ENCODE measurements around the gene SLC35A5. TPM values are rescaled to one million over a fixed set of nuclear protein-coding genes. Genes with fewer than 3 reads are reported as not detected.

SLC35A5 gene
- total and polyA plus RNA-seq, 2 of the 4 experiments (the other 2 are of a cell fraction), result 19.5 to 25.6 TPM

DNA sequence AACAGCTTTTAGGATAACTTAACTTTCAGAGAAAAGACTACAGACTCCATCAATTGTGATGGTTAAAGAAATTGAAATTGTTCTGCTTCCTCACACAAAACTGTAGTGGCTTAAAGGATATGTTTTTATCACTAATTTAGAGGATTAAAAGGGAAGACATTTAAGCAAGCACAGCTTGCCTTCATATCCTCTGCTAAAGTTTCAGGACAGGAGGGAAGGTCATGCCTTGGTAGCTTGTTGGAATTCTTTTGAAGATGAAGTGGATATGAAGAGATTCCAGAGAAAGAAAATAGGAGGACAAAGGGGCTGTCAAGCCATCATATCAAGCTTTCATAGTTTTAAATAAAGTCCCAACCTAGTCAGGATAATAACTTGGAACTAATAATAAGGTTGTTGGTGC is 46.0 kb downstream of the SLC35A5 start:
- H2BK20ac ChIP-seq (ENCODE audit: low read depth, low read length), result no peak overlapping the region
- no peak overlapping the region for H2BK5ac ChIP-seq (ENCODE audit: low read depth, low read length, poor library complexity, severe bottlenecking)
- H3K36me3 ChIP-seq (ENCODE audit: control insufficient read depth, insufficient read depth, low read length), result peaks cover 30% of the 10 kb centered on the region
- in situ Hi-C loops (cut with MboI; ENCODE audit: low sequenced_read_pairs), result no loop called here
- no peaks in the 10 kb centered on the region for H3K9me3 ChIP-seq (ENCODE audit: control insufficient read depth, insufficient read depth, low read length)
- no peak overlapping the region for H2BK120ac ChIP-seq (ENCODE audit: low read depth, low read length)
- H3K9ac ChIP-seq (ENCODE audit: low read depth, low read length), result no peak overlapping the region
- H4K5ac ChIP-seq (ENCODE audit: low read depth, low read length), result no peak overlapping the region
- no peak overlapping the region for H4K91ac ChIP-seq (ENCODE audit: insufficient read depth, low read depth, low read length)
- ChIA-PET CTCF (interaction anchor here (0.7 kb wide), 1 partner anchor 23 kb away, joined by 5 read pairs; no protein-coding TSS in a partner anchor), POLR2A (ENCODE audit: unreplicated experiment) (no interaction called here)
- no peak overlapping the region for H2AFZ ChIP-seq (replicated peaks; ENCODE audit: low read length, poor library complexity)
- no peak overlapping the region for H3K4ac ChIP-seq (ENCODE audit: low read depth, low read length)
- H3K27ac ChIP-seq (ENCODE audit: insufficient read depth, low read length), result no peak overlapping the region
- no peak overlapping the region for H3K56ac ChIP-seq (ENCODE audit: extremely low read depth, insufficient read depth, low read length)
- no peak overlapping the region for H2BK15ac ChIP-seq (ENCODE audit: low read depth, low read length)
- 0 out of 2 replicates have a peak, but pooled peaks cover 3% of the 10 kb centered on the region for H3K9me1 ChIP-seq (ENCODE audit: insufficient read depth, low read length)
- intact Hi-C loops (cut with micrococcal nuclease), result no loop called here
- peaks cover 3% of the 10 kb centered on the region; the same call in 1 of the 2 replicates for H3K4me1 ChIP-seq (ENCODE audit: control insufficient read depth, insufficient read depth, low read length)
- no peak overlapping the region for H2AK5ac ChIP-seq (ENCODE audit: low read depth, low read length)
- TF ChIP-seq RCOR1 (IDR thresholded peaks at IDR 0.05; ENCODE audit: insufficient replicate concordance, low read length) (no peak), RAD21 (IDR thresholded peaks at IDR 0.05; ENCODE audit: low read length) (no peak), RFX5 (IDR thresholded peaks at IDR 0.05; ENCODE audit: low read depth, low read length) (no peak), BHLHE40 (IDR thresholded peaks at IDR 0.05; ENCODE audit: low read depth, low read length) (no peak), FOS (IDR thresholded peaks at IDR 0.05; ENCODE audit: low read depth, low read length) (no peak), NFE2L2 (IDR thresholded peaks at IDR 0.05; ENCODE audit: low read depth, low read length) (no peak), MAZ (IDR thresholded peaks at IDR 0.05; ENCODE audit: borderline replicate concordance, low read depth, low read length) (no peak), CEBPB (IDR thresholded peaks at IDR 0.05; ENCODE audit: low read depth, low read length) (no peak), CHD1 (IDR thresholded peaks at IDR 0.05; ENCODE audit: low read depth, low read length) (no peak), SMC3 (IDR thresholded peaks at IDR 0.05; ENCODE audit: low read depth, low read length) (no peak), POLR2A (IDR thresholded peaks at IDR 0.05; ENCODE audit: low read depth, low read length) (no peak), MAFK (IDR thresholded peaks at IDR 0.05; ENCODE audit: low read depth, low read length) (no peak), MXI1 (IDR thresholded peaks at IDR 0.05; ENCODE audit: borderline replicate concordance, low read depth, low read length) (no peak)
- TF ChIP-seq, protein P1, sequence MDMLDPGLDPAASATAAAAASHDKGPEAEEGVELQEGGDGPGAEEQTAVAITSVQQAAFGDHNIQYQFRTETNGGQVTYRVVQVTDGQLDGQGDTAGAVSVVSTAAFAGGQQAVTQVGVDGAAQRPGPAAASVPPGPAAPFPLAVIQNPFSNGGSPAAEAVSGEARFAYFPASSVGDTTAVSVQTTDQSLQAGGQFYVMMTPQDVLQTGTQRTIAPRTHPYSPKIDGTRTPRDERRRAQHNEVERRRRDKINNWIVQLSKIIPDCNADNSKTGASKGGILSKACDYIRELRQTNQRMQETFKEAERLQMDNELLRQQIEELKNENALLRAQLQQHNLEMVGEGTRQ (IDR thresholded peaks at IDR 0.05; ENCODE audit: low read depth, low read length), result no peak
- TF ChIP-seq, protein P2, sequence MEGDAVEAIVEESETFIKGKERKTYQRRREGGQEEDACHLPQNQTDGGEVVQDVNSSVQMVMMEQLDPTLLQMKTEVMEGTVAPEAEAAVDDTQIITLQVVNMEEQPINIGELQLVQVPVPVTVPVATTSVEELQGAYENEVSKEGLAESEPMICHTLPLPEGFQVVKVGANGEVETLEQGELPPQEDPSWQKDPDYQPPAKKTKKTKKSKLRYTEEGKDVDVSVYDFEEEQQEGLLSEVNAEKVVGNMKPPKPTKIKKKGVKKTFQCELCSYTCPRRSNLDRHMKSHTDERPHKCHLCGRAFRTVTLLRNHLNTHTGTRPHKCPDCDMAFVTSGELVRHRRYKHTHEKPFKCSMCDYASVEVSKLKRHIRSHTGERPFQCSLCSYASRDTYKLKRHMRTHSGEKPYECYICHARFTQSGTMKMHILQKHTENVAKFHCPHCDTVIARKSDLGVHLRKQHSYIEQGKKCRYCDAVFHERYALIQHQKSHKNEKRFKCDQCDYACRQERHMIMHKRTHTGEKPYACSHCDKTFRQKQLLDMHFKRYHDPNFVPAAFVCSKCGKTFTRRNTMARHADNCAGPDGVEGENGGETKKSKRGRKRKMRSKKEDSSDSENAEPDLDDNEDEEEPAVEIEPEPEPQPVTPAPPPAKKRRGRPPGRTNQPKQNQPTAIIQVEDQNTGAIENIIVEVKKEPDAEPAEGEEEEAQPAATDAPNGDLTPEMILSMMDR (conservative IDR thresholded peaks at IDR 0.05; ENCODE audit: low read depth, low read length), result no peak
- TF ChIP-seq, protein P3, sequence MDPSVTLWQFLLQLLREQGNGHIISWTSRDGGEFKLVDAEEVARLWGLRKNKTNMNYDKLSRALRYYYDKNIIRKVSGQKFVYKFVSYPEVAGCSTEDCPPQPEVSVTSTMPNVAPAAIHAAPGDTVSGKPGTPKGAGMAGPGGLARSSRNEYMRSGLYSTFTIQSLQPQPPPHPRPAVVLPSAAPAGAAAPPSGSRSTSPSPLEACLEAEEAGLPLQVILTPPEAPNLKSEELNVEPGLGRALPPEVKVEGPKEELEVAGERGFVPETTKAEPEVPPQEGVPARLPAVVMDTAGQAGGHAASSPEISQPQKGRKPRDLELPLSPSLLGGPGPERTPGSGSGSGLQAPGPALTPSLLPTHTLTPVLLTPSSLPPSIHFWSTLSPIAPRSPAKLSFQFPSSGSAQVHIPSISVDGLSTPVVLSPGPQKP (IDR thresholded peaks at IDR 0.05; ENCODE audit: borderline replicate concordance, low read depth, low read length), result no peak
- no peak overlapping the region for H3K4me3 ChIP-seq (ENCODE audit: insufficient read depth, low read depth, low read length)
- H3K4me2 ChIP-seq (ENCODE audit: low read depth, low read length), result no peak overlapping the region
- no peaks in the 10 kb centered on the region; a peak in 1 of 4 replicates for H3K79me1 ChIP-seq (ENCODE audit: low read depth in 1 of 2, low read length in 2 of 2)
- dilution Hi-C loops (cut with HindIII; ENCODE audit: low sequenced_read_pairs, unreplicated experiment), result no loop called here
- no peaks in the 10 kb centered on the region for H3K27me3 ChIP-seq (ENCODE audit: control insufficient read depth, insufficient read depth, low read length)
- no peak overlapping the region for H3K14ac ChIP-seq (replicated peaks; ENCODE audit: low read depth, low read length)
- no peak for ATAC-seq (ENCODE audit: low read depth)
- DNase-seq, result no peak
- H2AK9ac ChIP-seq (replicated peaks; ENCODE audit: low read depth, low read length, poor library complexity), result no peak overlapping the region
- no peak overlapping the region for H3K23ac ChIP-seq (ENCODE audit: low read depth, low read length)
- no TSS peak for BruUV-seq (replicated peaks)
- H4K20me1 ChIP-seq (ENCODE audit: insufficient read depth, low read length), result no peaks in the 10 kb centered on the region
- no peak overlapping the region for H4K8ac ChIP-seq (ENCODE audit: low read depth in 2 of 2, low read length in 2 of 2)
- H3K18ac ChIP-seq (ENCODE audit: low read depth, low read length), result no peak overlapping the region

Measured in IMR-90 (cell line).